Measurements from ENCODE around the gene MATN1.

The MATN1 gene

DNA sequence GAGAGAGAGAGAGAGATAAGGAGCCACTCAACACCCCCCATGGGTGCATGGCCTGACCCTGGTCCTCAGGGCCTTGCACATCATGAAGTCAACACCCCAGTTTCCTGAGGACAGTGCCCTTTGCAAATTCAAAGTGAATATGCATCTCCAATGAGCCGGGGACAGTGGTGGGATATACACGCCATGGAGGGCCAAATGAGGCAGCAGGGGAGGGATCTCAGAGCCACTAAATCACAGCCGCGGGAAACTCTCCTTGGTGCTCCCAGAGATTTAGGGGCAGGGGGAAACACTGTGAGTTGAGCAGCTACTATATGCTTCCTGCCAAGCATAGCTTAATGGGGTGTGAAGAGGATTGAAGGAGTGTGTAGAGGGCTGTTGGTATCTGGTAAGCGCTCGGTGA is 35.5 kb downstream of the MATN1 start:
- Histone ChIP-seq H3K4me1 (ENCODE audit: insufficient read depth, low read length, severe bottlenecking) (no peaks in the 10 kb centered on the region), H3K9ac (ENCODE audit: low read length) (no peak overlapping the region), H3K79me2 (ENCODE audit: insufficient read depth, low read length) (no peaks in the 10 kb centered on the region), H3K36me3 (ENCODE audit: insufficient read depth, low read length) (no peaks in the 10 kb centered on the region), H3K4me3 (ENCODE audit: low read depth, low read length, poor library complexity, severe bottlenecking) (no peak overlapping the region), H3K9me3 (ENCODE audit: low read length) (no peaks in the 10 kb centered on the region), H2AFZ (ENCODE audit: low read length) (no peak overlapping the region), H3K9me2 (ENCODE audit: low read depth, low read length) (no peaks in the 10 kb centered on the region), H3K27me3 (ENCODE audit: insufficient read depth, low read length) (peaks cover 11% of the 10 kb centered on the region; the same call in 1 of the 2 replicates), H3K4me2 (ENCODE audit: low read length) (no peak overlapping the region), H3K27ac (ENCODE audit: low read depth, low read length, poor library complexity, severe bottlenecking) (no peak overlapping the region), H4K20me1 (ENCODE audit: insufficient read depth, low read length) (no peaks in the 10 kb centered on the region), H3F3A (ENCODE audit: insufficient read depth, low read length) (no peaks in the 10 kb centered on the region)
- no peak for TF ChIP-seq EZH2 (IDR thresholded peaks at IDR 0.05; ENCODE audit: borderline replicate concordance, low read length)

DNA sequence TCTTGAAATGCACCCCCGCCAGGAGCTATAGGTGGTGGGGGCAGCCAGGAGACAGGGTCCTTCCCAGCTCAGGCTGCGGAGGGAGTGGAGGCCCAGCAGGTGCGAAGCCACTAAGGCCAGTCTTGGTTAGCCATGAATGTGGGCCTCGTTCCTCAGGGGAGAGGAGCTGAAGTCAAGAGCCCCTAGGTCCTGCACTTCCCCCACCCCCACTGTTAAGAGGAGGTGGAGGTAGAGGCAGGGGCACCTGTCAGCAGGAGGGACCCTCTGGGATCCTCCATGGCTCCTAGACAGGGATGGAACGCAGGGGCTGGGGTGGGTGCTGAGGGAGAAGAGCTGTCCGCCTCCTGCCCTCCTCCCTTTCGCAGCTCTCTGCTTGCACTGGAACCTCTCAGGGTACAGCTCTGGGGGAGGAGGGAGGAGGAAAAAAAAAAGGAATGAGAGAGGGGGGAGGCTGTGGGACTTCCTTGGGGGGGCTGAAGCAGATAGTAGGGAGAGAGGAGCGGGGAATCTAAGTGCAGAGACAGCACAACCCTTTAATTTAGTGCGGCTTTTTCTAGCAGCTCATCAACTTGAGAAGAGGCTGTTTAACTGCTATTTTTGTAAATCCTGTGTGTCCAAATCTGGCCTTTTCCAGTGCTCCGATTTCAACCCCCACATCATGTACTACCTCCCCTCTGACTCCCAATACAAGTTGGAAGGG is 37.0 kb downstream of the MATN1 start:
- TF ChIP-seq, protein P1, sequence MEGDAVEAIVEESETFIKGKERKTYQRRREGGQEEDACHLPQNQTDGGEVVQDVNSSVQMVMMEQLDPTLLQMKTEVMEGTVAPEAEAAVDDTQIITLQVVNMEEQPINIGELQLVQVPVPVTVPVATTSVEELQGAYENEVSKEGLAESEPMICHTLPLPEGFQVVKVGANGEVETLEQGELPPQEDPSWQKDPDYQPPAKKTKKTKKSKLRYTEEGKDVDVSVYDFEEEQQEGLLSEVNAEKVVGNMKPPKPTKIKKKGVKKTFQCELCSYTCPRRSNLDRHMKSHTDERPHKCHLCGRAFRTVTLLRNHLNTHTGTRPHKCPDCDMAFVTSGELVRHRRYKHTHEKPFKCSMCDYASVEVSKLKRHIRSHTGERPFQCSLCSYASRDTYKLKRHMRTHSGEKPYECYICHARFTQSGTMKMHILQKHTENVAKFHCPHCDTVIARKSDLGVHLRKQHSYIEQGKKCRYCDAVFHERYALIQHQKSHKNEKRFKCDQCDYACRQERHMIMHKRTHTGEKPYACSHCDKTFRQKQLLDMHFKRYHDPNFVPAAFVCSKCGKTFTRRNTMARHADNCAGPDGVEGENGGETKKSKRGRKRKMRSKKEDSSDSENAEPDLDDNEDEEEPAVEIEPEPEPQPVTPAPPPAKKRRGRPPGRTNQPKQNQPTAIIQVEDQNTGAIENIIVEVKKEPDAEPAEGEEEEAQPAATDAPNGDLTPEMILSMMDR (IDR thresholded peaks at IDR 0.05; ENCODE audit: low read length): no peak
- no peak for TF ChIP-seq EZH2 (IDR thresholded peaks at IDR 0.05; ENCODE audit: borderline replicate concordance, low read length)
- no peak overlapping the region for H3K27ac ChIP-seq (ENCODE audit: low read depth, low read length, poor library complexity, severe bottlenecking)
- H3K9ac ChIP-seq (ENCODE audit: low read length): no peak overlapping the region
- no peaks in the 10 kb centered on the region for H3K9me3 ChIP-seq (ENCODE audit: low read length)
- H4K20me1 ChIP-seq (ENCODE audit: insufficient read depth, low read length): no peaks in the 10 kb centered on the region
- H3K4me3 ChIP-seq (ENCODE audit: low read depth, low read length, poor library complexity, severe bottlenecking): no peak overlapping the region
- no peaks in the 10 kb centered on the region for H3F3A ChIP-seq (ENCODE audit: insufficient read depth, low read length)
- H3K27me3 ChIP-seq (ENCODE audit: insufficient read depth, low read length): peaks cover 11% of the 10 kb centered on the region; the same call in 1 of the 2 replicates
- H3K79me2 ChIP-seq (ENCODE audit: insufficient read depth, low read length): no peaks in the 10 kb centered on the region
- no peak overlapping the region for H2AFZ ChIP-seq (ENCODE audit: low read length)
- H3K36me3 ChIP-seq (ENCODE audit: insufficient read depth, low read length): no peaks in the 10 kb centered on the region
- H3K4me1 ChIP-seq (ENCODE audit: insufficient read depth, low read length, severe bottlenecking): no peaks in the 10 kb centered on the region
- no peak overlapping the region for H3K4me2 ChIP-seq (ENCODE audit: low read length)
- no peaks in the 10 kb centered on the region for H3K9me2 ChIP-seq (ENCODE audit: low read depth, low read length)

DNA sequence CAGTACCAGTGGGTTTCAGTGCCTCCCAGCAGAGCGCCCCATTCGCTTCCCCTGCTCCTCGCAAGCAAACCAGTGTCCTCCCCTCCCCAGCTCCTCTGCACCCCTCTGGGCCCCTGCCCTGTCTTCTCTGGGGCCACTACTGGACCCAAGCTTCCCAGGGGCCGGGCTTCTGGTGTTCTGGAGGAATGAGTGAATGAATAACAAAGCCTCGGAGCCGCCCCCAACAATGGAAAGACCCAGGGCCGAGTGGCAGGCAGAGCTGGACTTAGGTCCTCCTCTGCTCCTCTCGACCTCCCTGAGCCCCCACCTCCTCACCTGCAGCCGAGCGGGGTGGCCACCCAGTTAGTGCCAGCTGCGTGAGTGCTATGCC is 37.6 kb downstream of the MATN1 start:
- no peak overlapping the region for H3K4me2 ChIP-seq (ENCODE audit: low read length)
- H3F3A ChIP-seq (ENCODE audit: insufficient read depth, low read length): no peaks in the 10 kb centered on the region
- H3K79me2 ChIP-seq (ENCODE audit: insufficient read depth, low read length): no peaks in the 10 kb centered on the region
- TF ChIP-seq, protein P1 (IDR thresholded peaks at IDR 0.05; ENCODE audit: low read length): no peak
- TF ChIP-seq EZH2 (IDR thresholded peaks at IDR 0.05; ENCODE audit: borderline replicate concordance, low read length): no peak
- no peak overlapping the region for H3K27ac ChIP-seq (ENCODE audit: low read depth, low read length, poor library complexity, severe bottlenecking)
- H3K27me3 ChIP-seq (ENCODE audit: insufficient read depth, low read length): peaks cover 11% of the 10 kb centered on the region; the same call in 1 of the 2 replicates
- H2AFZ ChIP-seq (ENCODE audit: low read length): no peak overlapping the region
- no peak overlapping the region for H3K9ac ChIP-seq (ENCODE audit: low read length)
- H4K20me1 ChIP-seq (ENCODE audit: insufficient read depth, low read length): no peaks in the 10 kb centered on the region
- no peak overlapping the region for H3K4me3 ChIP-seq (ENCODE audit: low read depth, low read length, poor library complexity, severe bottlenecking)
- H3K36me3 ChIP-seq (ENCODE audit: insufficient read depth, low read length): no peaks in the 10 kb centered on the region
- H3K9me2 ChIP-seq (ENCODE audit: low read depth, low read length): no peaks in the 10 kb centered on the region
- no peaks in the 10 kb centered on the region for H3K4me1 ChIP-seq (ENCODE audit: insufficient read depth, low read length, severe bottlenecking)
- H3K9me3 ChIP-seq (ENCODE audit: low read length): no peaks in the 10 kb centered on the region
